ENCODE data around the gene DICER1.

DICER1 gene

DNA sequence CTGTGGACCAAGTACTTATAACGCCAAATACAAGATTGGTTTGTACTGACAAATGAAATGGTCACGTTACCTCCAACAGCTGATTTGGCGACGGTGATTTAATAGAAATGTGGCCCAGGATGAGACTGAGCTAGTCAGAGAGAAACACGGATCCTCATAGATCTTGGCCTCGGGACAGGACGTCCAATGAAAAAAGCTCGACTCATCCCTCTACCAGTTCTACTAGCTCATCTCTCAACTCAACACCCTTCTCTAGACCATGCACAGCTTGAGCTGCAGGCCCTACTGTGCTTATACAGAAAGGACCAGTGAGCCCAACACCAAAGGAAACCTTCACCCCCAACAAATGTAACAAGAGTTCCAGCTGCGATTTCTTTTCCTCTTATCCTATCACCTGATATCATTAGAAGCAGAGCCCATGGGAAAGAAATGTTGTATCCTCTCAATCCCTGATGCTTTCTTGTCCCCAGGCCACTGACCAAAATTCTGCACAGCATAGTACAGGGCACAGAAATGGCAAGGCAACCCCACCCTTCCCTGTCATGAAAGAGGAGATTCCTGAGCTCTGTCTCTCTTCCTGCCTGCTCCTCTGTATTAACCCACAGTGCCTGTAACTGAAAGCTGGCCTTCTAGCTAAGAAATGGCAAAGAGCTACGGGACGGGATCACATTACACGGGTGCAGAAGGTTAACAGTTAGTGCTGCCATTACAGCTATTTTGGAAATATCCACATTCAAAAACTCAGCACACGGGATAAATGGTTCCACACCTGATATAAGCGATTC lies 39.2 kb downstream of the DICER1 start:
- Histone ChIP-seq H3K27ac (ENCODE audit: low read depth, low read length) (no peak overlapping the region), H3K4me1 (ENCODE audit: control insufficient read depth in 5 of 5, insufficient read depth in 5 of 5, low read length in 5 of 5) (peaks cover 0 to 3% (median 2%) of the 10 kb centered on the region in 5 donors), H3K4me3 (ENCODE audit: low read depth in 1 of 5, low read length in 5 of 5) (no peak overlapping the region), H3K36me3 (ENCODE audit: control insufficient read depth in 5 of 5, insufficient read depth in 5 of 5, low read length in 5 of 5) (peaks cover 28 to 55% (median 32%) of the 10 kb centered on the region in 5 donors), H3K9ac (ENCODE audit: low read length in 5 of 5) (no peak overlapping the region), H3K9me3 (ENCODE audit: control insufficient read depth in 5 of 5, low read length in 5 of 5) (no peaks in the 10 kb centered on the region), H3K27me3 (ENCODE audit: control insufficient read depth in 5 of 5, insufficient read depth in 4 of 5, low read length in 5 of 5) (no peaks in the 10 kb centered on the region)

- no peak overlapping the region for H3K9ac ChIP-seq (ENCODE audit: low read length in 5 of 5)
- H3K4me1 ChIP-seq (ENCODE audit: control insufficient read depth in 5 of 5, insufficient read depth in 5 of 5, low read length in 5 of 5) = peaks cover 0 to 3% (median 2%) of the 10 kb centered on the region in 5 donors
- peaks cover 47 to 70% (median 61%) of the 10 kb centered on the region in 5 donors for H3K36me3 ChIP-seq (ENCODE audit: control insufficient read depth in 5 of 5, insufficient read depth in 5 of 5, low read length in 5 of 5)
These were observed 43.9 kb downstream of the DICER1 start for GRCh38 chr14:95113476-95113875.

GRCh38 chr14:95111507-95112164 lies 45.7 kb downstream of the DICER1 start:
- Histone ChIP-seq H3K9ac (ENCODE audit: low read length in 5 of 5) (no peak overlapping the region), H3K27me3 (ENCODE audit: control insufficient read depth in 5 of 5, insufficient read depth in 4 of 5, low read length in 5 of 5) (no peaks in the 10 kb centered on the region), H3K4me1 (ENCODE audit: control insufficient read depth in 5 of 5, insufficient read depth in 5 of 5, low read length in 5 of 5) (peaks cover 0 to 3% (median 0%) of the 10 kb centered on the region in 5 donors), H3K36me3 (ENCODE audit: control insufficient read depth in 5 of 5, insufficient read depth in 5 of 5, low read length in 5 of 5) (peaks cover 48 to 81% (median 75%) of the 10 kb centered on the region in 5 donors), H3K4me3 (ENCODE audit: low read depth in 1 of 5, low read length in 5 of 5) (no peak overlapping the region), H3K27ac (ENCODE audit: low read depth, low read length) (no peak overlapping the region), H3K9me3 (ENCODE audit: control insufficient read depth in 5 of 5, low read length in 5 of 5) (no peaks in the 10 kb centered on the region)

More at GRCh38 chr14:95113476-95113875, 43.9 kb downstream of the DICER1 start:
- Histone ChIP-seq H3K27me3 (ENCODE audit: control insufficient read depth in 5 of 5, insufficient read depth in 4 of 5, low read length in 5 of 5) (no peaks in the 10 kb centered on the region), H3K9me3 (ENCODE audit: control insufficient read depth in 5 of 5, low read length in 5 of 5) (no peaks in the 10 kb centered on the region), H3K4me3 (ENCODE audit: low read depth in 1 of 5, low read length in 5 of 5) (no peak overlapping the region), H3K27ac (ENCODE audit: low read depth, low read length) (no peak overlapping the region)

DNA sequence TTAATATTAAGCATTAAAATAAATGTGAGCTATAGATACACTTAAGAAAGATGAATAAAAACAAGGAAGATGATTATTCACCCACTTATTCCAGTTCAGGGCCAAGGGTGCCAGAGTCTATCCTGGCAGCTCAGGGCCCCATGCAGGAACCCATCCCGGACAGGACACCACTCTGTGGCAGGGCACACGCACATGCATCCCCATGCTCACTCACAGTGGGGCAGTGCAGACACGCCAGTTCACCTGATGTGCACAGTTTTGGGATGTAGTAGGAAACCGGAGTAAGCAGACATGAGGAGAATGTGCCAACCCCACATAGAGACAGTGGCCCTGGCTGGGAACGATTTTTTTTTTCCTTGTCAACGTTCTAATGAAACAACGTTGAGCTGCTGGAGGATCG lies 47.2 kb downstream of the DICER1 start:
- no peaks in the 10 kb centered on the region for H3K9me3 ChIP-seq (ENCODE audit: control insufficient read depth in 5 of 5, low read length in 5 of 5)
- H3K36me3 ChIP-seq (ENCODE audit: control insufficient read depth in 5 of 5, insufficient read depth in 5 of 5, low read length in 5 of 5) = peaks cover 48 to 76% (median 74%) of the 10 kb centered on the region in 5 donors
- no peak overlapping the region for H3K9ac ChIP-seq (ENCODE audit: low read length in 5 of 5)
- H3K4me3 ChIP-seq (ENCODE audit: low read depth in 1 of 5, low read length in 5 of 5) = no peak overlapping the region
- H3K27me3 ChIP-seq (ENCODE audit: control insufficient read depth in 5 of 5, insufficient read depth in 4 of 5, low read length in 5 of 5) = no peaks in the 10 kb centered on the region
- H3K4me1 ChIP-seq (ENCODE audit: control insufficient read depth in 5 of 5, insufficient read depth in 5 of 5, low read length in 5 of 5) = peaks cover 0 to 3% (median 0%) of the 10 kb centered on the region in 5 donors
- H3K27ac ChIP-seq (ENCODE audit: low read depth, low read length) = no peak overlapping the region

DNA sequence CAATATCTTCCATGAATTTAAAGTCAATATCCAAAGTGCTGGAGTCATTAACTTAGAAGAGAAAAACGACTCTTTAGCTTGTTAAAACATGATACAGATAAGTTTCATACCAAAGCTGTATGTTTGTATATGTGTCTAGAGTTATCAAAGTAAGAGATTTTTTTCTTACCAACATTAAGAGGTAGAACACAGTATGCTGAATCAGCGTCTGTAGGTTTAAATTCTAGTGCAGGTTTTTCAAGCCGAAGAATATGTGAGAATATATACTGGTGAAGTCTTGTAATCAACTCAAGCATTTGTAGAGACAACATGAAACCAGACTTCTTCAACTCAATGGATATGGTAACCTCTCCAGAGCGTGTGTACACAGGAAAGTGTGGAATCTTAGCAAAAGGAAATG lies 49.6 kb downstream of the DICER1 start:
- Histone ChIP-seq H3K9me3 (ENCODE audit: control insufficient read depth in 5 of 5, low read length in 5 of 5) (no peaks in the 10 kb centered on the region), H3K36me3 (ENCODE audit: control insufficient read depth in 5 of 5, insufficient read depth in 5 of 5, low read length in 5 of 5) (peaks cover 59 to 84% (median 80%) of the 10 kb centered on the region in 5 donors), H3K9ac (ENCODE audit: low read length in 5 of 5) (no peak overlapping the region), H3K4me3 (ENCODE audit: low read depth in 1 of 5, low read length in 5 of 5) (no peak overlapping the region), H3K27me3 (ENCODE audit: control insufficient read depth in 5 of 5, insufficient read depth in 4 of 5, low read length in 5 of 5) (no peaks in the 10 kb centered on the region), H3K27ac (ENCODE audit: low read depth, low read length) (no peak overlapping the region), H3K4me1 (ENCODE audit: control insufficient read depth in 5 of 5, insufficient read depth in 5 of 5, low read length in 5 of 5) (no peaks in the 10 kb centered on the region)

GRCh38 chr14:95106971-95107370 lies 50.4 kb downstream of the DICER1 start:
- no peak overlapping the region for H3K9ac ChIP-seq (ENCODE audit: low read length in 5 of 5)
- no peak overlapping the region for H3K27ac ChIP-seq (ENCODE audit: low read depth, low read length)
- no peaks in the 10 kb centered on the region for H3K27me3 ChIP-seq (ENCODE audit: control insufficient read depth in 5 of 5, insufficient read depth in 4 of 5, low read length in 5 of 5)
- no peak overlapping the region for H3K4me3 ChIP-seq (ENCODE audit: low read depth in 1 of 5, low read length in 5 of 5)
- H3K4me1 ChIP-seq (ENCODE audit: control insufficient read depth in 5 of 5, insufficient read depth in 5 of 5, low read length in 5 of 5) = no peaks in the 10 kb centered on the region
- no peaks in the 10 kb centered on the region for H3K9me3 ChIP-seq (ENCODE audit: control insufficient read depth in 5 of 5, low read length in 5 of 5)
- H3K36me3 ChIP-seq (ENCODE audit: control insufficient read depth in 5 of 5, insufficient read depth in 5 of 5, low read length in 5 of 5) = peaks cover 54 to 89% (median 85%) of the 10 kb centered on the region in 5 donors

DNA sequence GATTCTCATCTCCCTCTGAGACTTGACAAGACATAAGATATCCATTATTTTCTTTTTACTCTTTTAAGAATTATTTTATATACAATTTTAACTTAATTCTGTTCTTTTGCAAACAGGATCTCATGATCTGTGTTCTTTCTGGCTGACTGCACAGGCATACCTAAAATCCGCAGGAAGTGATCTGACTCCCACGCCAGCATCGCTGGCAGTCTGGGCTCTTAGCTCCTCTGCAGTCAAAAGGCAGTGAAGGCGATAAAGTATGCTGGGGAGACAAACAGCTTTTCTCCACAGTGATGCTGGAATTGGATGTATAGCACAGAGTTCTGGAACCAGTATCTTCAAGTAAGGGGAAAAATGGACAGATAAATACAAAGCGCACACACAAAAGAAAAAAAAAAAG lies 52.4 kb downstream of the DICER1 start:
- Histone ChIP-seq H3K36me3 (ENCODE audit: control insufficient read depth in 5 of 5, insufficient read depth in 5 of 5, low read length in 5 of 5) (peaks cover 40 to 84% (median 72%) of the 10 kb centered on the region in 5 donors), H3K9me3 (ENCODE audit: control insufficient read depth in 5 of 5, low read length in 5 of 5) (no peaks in the 10 kb centered on the region), H3K4me3 (ENCODE audit: low read depth in 1 of 5, low read length in 5 of 5) (no peak overlapping the region), H3K27me3 (ENCODE audit: control insufficient read depth in 5 of 5, insufficient read depth in 4 of 5, low read length in 5 of 5) (no peaks in the 10 kb centered on the region), H3K9ac (ENCODE audit: low read length in 5 of 5) (no peak overlapping the region), H3K27ac (ENCODE audit: low read depth, low read length) (no peak overlapping the region), H3K4me1 (ENCODE audit: control insufficient read depth in 5 of 5, insufficient read depth in 5 of 5, low read length in 5 of 5) (peaks cover 0 to 11% (median 10%) of the 10 kb centered on the region in 5 donors)

DNA sequence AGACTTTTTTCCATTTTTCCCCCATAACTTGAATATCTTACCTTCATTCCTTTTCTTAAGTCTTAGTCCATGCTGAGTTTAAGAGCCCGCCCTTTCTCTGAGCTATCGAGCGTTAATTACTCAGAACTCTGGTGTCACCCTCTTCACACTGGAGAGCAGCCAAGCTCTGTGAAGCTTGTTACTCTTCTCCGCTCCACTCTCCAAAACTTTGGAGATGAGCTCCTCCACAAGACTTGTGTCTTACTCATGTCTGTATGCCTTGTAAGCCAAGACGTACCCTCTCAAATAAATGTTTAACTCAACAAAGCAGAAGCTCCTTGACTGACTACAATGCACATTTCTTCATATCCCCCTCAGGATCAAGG lies 54.7 kb downstream of the DICER1 start:
- Histone ChIP-seq H3K36me3 (ENCODE audit: control insufficient read depth in 5 of 5, insufficient read depth in 5 of 5, low read length in 5 of 5) (peaks cover 29 to 67% (median 58%) of the 10 kb centered on the region in 5 donors), H3K9me3 (ENCODE audit: control insufficient read depth in 5 of 5, low read length in 5 of 5) (no peaks in the 10 kb centered on the region), H3K9ac (ENCODE audit: low read length in 5 of 5) (no peak overlapping the region), H3K27ac (ENCODE audit: low read depth, low read length) (no peak overlapping the region), H3K4me3 (ENCODE audit: low read depth in 1 of 5, low read length in 5 of 5) (no peak overlapping the region), H3K4me1 (ENCODE audit: control insufficient read depth in 5 of 5, insufficient read depth in 5 of 5, low read length in 5 of 5) (peaks cover 0 to 30% (median 19%) of the 10 kb centered on the region in 5 donors), H3K27me3 (ENCODE audit: control insufficient read depth in 5 of 5, insufficient read depth in 4 of 5, low read length in 5 of 5) (no peaks in the 10 kb centered on the region)

DNA sequence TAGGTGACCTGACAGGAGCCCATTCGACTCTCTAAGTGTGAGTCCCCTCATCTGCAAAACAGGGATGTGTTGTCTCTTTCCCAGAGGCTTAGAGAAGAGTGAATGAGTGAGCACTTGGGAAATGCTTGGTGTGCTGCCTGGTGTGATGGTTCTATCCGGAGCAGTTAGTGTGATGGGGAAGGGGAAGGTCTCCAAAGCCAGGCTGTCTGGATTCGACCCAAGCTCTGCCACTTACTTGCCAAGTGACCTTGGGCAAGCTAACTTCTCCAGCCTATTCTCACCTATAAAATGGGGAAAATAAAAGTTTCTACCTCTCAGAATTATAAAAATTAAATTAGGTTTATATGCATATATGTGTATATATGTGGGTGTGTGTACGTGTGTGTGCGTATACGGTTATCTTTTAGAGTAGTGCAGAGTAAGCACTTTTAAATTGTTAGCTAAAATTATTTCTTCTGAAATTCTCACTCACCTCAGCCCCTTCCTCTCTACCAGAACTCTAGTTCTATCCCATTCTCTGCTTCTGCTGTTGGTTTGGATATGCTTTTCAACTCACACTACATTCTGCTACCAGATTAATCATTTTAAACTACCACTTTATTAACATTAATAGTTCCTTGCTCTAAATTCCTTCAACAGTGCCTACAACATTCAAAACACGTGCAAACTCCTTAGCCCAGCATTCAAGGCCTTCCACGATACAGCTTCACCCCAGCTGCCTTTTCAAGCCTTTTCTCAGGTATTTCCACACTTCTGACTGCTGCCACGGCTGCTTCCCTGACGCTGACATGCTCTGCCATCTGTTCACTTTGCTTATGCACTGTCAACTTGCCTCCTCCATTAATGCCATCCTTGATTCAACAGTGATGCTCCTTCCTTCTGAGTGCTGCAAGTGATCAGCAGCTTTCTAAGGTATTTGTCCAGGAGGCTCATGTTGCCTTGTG lies 55.3 kb downstream of the DICER1 start:
- H3K4me3 ChIP-seq (ENCODE audit: low read depth in 1 of 5, low read length in 5 of 5) = no peak overlapping the region
- H3K4me1 ChIP-seq (ENCODE audit: control insufficient read depth in 5 of 5, insufficient read depth in 5 of 5, low read length in 5 of 5) = peaks cover 0 to 35% (median 19%) of the 10 kb centered on the region in 5 donors
- H3K9me3 ChIP-seq (ENCODE audit: control insufficient read depth in 5 of 5, low read length in 5 of 5) = no peaks in the 10 kb centered on the region
- no peak overlapping the region for H3K9ac ChIP-seq (ENCODE audit: low read length in 5 of 5)
- H3K27me3 ChIP-seq (ENCODE audit: control insufficient read depth in 5 of 5, insufficient read depth in 4 of 5, low read length in 5 of 5) = no peaks in the 10 kb centered on the region
- no peak overlapping the region for H3K27ac ChIP-seq (ENCODE audit: low read depth, low read length)
- peaks cover 27 to 60% (median 51%) of the 10 kb centered on the region in 5 donors for H3K36me3 ChIP-seq (ENCODE audit: control insufficient read depth in 5 of 5, insufficient read depth in 5 of 5, low read length in 5 of 5)
